HG03159 (cell line): ENCODE measurements around the gene CMKLR1.

ENCODE experiments used
- ATAC-seq: cut with Tn5 transposase; IDR thresholded peaks from one replicate; pipeline ENCODE4 v1.9.1; 2021; ENCODE audit warnings: mild to moderate bottlenecking, moderate library complexity; ENCODE audit not compliant: unreplicated experiment

The CMKLR1 gene

DNA sequence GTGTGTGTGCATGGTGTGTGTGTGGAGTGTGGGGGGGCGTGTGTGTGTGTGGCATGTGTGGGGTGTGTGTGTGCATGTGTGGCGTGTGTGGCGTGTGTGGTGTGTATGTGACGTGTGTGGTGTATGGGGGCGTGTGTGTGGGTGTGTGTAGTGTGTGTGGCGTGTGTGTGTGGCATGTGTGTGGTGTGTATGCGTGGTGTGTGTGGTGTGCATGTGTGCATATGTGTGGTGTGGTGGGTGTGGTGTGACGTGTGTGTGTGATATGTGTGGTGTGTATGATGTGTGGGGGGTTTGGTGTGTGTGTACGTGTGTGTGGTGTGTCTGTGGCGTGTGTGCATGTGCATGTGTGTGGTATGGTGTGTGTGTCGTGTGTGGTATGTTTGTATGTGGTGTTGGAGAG, 24.1 kb upstream of the CMKLR1 start:
- ATAC-seq, result no peak

DNA sequence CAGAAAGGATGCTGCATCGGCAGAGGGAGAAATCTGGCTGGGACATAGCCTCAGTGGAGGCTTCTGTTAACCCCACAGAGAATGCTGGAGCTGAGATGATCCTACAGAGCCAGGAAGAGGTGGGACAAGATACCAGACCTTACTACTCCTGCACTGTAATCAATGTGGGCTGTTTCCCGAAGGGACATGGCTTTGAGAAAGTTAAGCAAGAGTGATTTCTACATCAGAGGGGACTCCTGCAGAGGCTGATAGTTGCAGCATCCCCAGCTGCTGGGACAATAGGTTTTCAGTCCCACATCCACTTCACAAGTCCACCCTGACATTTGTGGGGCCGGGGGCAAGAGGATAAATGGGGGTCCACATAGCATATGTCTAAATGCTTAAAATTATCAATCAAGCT, 22.5 kb upstream of the CMKLR1 start:
- ATAC-seq, result no peak

DNA sequence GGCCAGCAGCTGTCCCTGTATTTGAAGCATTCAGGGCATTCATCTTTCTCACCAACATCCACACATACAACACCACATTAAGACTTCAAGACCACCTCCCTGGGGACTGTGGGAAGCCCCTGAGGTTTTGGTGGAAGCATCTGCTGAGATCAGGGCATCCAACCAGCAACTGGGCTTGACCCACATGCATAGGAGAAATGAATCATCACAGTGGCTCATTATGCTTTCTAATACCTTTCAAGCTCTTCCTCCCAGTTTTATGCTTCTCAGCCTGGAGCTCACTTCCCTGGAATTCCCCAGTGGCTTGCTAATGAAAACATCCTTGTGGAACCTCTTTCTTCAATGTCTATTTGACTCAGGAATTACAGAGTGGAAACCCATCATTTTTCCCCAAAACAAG, 21.4 kb upstream of the CMKLR1 start:
- ATAC-seq, result no peak

DNA sequence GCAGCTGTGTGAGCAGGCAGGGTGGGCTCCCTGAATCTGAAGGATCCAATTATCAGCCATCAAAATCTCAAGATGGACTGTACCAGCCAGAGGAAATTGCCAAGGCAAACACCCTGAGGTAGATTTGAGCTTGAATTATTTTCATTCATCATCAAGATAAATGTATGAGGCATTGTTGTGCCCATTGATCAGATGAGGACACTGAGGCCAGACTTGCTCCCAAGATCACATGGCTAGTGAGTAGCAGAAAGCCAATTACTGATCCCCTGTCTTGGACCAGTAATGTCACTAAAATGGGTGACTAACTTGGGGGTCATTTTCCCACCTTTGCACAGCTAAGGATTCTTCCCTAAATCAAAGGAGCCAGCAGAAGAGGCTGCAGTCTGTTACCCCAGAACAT, 20.9 kb upstream of the CMKLR1 start:
- ATAC-seq, result no peak

DNA sequence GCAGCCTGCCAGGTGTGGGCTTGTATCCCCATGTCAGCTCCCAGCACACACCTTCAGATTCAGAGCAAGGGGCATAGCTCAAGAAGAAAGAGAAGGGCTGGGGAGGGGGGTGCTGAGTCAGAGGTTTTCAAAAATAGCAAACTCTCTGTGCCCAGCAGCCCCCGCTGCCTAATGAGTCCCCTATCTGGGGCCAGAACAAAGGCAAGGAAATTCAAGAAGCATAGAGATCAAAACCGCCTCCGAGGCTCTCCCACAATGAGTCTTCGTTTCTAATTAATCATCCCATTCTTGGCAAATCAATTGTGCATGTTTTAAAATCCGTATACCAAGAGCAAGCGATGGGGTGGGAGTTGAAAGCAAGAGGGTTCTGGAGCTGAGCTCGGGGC, 19.5 kb upstream of the CMKLR1 start:
- no peak for ATAC-seq

DNA sequence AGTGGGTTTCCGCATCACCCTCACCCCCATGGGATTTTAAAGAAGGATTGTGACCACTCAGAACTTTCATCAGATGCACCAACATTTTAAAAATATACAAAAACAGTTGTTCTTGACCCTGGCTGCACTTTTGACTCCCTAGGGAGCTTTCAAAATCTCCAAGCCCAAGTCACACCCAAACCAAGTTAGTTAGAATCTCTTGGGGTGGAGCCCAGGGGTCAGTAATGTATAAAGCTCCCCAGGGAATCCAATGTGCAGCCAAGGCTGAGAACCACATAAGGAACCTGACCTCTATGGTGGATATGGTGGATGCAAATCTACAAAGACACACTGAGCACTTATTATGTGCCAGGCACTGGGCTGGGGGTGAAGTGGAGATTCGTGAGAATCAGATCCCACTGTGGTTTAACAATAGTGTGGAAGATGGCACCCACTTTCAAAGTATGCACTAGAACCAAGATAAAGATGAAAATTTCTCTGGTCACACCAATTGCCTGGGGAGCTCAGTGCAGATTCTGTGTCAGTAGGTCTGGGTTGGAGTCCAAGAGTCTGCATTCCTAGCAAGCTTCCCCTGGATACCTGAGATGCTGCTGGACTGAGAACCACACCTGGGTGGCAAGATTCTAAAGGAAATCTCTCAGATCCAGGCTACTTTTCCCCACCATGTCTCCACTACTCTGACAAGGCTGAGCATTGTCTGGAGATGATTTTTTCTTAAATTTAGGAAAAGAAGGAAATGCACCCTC, 18.9 kb upstream of the CMKLR1 start:
- ATAC-seq, result no peak

DNA sequence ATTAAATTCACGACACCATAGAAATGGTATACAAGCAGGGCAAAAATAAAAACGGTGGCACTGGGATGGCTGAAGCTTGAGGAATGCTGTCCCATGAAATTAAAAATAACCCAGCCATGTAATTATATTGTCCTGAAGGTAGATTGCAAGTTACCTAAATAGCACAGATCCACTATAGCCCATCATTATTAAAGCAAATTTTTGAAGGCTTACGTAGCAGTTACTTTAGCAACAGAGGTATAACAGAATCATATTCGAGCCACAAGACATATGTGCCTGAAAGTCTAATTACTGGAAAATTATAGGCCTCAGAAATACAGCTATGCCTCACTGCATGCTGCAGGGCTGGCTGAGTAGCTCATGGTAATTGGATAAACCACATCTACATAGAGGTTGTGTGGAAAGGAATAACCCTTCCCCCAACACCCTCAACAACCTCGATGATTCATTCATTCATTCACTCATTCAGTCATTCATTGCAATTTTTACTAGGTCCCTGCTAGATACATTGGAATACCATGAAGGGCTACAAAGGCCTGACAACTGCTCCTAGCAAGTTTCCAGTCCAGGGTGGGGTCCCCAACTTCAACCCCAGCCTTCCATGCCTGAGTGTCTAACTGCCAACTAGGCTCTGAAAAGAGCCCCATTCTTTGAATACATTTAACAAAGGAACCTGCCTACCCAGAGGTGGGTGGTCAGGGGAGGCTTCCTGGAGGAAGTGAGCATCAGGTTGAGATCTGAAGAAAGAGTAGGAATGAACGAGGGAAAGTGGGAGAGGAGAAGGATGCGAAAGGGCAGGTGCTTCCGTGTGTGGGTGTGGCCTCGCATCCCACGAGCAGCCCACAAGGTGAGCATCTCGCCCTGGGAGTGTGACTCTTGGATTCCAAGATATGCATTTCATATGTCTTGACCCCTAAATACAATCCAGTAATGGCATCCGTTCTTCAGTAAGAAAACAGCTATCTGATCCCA, 18.0 kb upstream of the CMKLR1 start:
- no peak for ATAC-seq

DNA sequence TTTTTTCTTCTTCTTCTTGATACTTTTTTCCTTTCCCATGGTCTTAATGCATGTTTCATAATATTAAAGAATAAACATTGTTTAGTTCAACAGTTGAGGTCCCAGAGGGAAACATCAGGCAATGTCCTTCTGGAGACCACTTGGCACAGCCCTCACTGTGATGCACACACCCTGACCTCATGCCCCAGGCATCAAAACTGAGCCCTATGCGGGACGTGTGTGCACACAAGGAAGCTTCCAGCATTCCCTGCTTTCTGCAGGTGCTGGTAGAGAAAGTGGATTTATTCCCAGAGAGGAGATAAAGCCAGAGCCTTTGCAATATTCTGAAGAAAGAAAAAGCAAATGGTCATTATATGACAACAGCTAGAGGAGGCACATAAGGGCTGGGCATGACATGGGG, 16.0 kb upstream of the CMKLR1 start:
- no peak for ATAC-seq

DNA sequence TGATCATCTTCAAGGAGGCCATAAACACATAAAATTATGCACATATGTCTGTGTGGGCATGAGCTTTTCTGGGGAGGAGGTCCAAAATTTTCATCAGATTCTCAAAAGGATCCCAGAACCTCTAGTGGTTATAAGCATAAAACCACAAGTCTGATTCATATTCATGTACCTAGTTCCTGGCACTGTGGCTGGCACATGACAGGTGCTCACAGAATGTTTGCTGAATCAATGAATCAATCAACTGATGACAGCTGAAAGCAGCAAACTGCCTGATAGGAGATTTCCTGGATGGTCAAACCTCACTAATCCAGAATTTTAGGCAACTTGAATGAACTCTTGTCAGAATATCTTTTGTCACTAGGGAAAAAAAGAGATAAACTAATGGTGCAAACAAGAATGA, 13.5 kb upstream of the CMKLR1 start:
- no peak for ATAC-seq

DNA sequence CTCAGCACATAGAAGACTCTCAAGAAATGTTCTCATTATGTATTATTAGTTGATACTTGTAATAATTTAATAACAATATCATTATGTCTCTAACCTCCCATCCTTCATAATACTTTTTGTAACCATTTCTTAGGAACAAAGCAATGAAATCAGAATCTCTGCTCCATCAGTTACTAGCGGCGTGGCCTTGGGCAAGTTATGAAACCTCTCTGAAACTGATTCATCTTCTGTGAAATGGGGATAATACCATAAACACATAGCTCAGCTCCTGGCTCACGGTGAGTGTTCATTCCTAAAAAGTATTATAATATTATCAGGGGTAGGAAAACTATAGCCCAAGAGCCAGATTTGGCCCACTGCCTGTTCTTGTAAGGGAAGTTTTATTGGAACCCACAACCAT, 11.4 kb upstream of the CMKLR1 start:
- no peak for ATAC-seq

DNA sequence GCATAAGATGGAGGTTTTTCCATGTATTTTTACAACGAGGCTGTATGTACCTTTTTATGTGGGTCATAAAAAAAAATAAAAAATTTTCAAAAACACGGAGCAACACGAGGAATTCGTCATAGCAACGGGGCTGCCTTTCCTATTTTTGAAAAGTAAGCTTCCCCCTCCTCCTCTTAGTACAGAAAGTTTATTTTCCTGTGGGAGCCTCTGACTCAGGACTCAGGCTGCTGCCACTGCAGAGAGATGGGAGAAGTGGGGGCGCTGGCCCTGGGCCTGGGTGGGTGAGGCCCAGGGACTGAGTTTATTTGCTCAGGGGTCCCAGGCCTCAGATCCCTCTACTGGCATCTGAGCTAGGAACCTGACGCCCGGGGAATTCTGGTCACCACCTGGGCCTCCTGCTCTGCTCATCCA, 10.2 kb upstream of the CMKLR1 start:
- ATAC-seq, result no peak

DNA sequence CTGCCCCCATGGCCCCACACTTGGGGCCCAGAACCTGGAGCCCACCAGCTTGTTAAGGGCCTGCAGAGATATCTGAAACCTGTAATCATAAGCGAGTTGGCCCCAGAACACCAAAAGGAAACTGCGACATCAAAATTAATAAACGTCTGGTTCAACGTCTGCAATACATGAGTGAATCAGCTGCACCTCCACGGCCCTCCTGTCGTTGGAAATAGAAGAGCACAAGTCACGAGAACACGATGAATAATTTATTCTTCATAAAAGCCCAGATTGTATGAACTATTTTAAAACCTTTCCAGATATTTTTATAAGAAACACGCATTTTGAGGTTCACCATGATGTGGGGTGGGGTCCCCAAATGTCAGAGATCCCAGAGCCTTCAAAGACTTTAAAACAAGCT, 9.7 kb upstream of the CMKLR1 start:
- ATAC-seq, result no peak

DNA sequence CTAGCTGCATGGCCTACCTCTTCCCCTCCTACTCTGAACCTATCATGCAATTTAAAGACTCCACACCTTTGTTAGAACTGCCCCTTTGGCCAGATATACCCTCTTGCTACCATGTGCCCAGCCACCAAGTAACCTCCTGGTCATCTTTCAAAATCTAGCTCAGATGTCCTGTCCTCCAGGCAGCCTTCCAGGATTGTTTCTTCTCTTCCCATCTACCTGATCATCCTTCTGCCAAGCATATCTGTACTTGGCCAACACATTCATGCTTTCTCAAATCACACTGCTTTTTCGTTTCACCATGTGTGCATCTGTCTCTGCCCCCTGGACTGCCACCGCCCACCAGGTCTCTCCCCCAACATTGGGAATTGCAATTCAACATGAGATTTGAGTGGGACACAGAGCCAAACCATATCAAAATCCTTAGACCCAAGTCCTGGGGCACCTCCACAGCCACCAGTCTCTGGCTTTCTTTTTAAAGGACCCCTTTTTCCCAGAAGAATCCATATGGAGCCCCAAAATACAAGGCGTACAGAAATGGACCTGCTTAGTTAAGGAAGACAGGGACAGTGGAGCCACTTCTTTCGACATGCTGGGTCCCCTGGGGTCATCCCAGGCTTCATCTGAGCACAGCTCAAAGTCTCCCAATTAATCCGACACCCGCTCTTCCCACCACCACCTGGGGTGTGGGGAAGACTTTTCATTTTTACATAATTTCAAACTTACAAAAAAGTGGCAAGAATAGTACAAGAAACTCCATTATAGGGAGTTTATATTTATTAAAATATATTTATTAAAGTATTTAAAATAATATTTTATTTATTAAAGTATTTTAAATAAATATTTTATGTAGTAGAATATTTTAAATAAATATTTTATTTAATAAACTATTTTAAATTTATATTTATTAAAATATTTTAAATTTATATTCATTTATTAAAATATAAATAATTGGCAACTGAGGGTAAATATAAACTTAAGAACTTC, 7.9 kb upstream of the CMKLR1 start:
- no peak for ATAC-seq

DNA sequence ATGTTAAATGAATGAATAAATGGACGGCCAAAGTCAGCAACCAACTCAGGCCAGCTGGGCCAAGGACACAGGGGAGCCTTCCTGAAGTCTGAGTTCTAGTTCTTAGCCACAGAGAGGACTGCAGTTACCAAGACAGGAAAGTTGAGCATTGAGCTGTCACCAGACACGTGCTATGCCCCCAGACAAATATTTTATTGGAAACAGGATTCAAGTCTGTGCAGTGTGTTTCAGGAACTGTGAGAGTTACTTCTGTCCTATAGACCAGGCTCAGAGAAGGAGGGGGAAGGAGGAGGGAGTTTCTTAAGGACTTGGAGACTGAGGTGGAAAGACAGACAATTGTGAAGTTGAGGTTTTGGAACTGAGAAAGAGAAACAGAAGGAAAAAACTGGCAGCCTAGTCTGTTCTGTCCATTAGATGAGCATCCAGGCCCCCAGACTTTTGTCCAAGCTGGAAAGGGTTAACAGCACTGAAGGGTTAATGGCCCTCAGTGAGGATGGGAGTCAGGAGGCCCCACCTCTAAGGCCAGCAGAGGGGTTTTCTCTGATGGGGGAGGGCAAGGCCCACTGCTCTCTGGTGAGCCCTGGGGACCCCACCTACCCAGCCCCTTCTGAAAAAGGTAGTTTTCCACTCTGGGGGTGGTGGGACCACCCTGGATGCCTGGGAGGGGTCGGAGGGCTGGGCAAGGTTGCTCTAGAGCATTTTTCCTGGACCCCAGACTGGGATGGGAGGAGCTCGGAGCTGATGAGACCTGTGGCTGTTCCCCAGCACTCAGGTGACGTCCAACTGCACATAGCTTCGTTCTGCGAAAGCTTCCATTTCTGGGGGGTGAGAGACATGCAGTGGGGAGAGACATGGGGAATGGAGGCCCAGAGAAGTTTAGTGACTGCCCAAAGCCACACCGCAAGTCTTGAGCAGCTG, 6.9 kb upstream of the CMKLR1 start:
- ATAC-seq, result no peak

DNA sequence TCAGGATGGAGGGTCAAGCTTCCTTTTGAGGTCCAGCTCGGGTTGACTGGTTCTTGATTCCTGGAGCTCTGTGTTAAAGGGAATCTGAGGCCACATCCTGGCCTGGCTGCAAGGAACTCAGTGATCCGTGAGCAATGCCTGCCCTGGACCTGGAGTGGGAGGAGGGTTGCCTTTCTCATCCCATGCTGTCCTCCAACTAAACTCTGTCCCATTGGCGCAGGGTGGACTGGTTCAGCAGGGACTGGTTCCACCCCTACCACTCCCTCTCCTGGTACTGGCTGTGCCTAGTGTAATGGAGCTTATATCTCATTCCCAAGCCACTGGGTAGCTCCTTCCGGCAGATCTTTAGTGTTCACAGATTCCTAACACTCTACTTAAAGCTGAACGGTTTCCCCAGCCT, 3.9 kb upstream of the CMKLR1 start:
- no peak for ATAC-seq

DNA sequence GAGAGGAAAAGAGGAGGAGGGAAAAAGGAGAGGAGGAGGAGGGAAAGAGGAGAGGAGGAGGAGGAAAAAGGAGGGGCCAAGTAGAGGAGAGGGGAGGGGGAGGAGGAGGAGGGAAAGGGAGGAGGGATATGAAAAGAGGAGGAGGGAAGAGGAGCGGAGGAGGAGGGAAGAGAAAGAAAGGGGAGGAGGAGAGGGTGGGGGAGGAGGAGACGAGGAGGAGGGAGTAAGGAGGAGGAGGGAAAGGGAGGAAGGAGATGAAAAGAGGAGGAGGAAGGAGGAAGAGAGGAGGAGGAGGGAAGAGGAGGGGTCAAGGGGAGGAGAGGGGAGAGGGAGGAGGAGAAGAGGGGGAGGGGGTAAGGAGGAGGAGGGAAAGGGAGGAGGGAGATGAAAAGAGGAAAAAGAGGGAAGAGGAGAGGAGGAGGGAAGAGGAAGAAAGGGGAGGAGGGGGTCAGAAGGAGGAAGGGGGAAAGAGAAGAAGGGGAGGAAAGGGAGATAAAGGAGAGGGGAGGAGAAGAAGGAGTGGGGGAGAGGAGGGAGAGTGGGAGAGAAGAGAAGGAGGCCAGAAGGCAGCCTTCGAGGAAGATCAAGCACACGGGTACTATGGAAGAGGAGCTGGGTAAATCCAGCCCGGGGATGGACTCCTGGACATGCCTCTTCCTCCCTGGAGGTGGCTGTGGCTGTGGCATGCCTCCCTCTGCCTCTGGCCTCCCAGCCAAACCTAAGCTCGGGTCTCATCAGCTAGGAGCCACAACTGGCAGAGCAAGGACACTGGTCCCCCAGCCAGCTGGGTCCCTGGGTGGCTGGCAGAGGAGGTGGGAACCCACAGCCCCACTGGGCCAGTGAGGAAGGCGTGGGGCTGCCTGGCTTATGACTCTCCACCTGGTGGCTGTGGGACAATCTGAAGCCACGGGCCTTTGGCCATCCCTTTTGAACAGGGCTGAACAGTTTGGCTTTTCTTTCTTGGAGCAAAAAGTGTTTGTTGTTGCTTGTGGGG, 3.0 kb upstream of the CMKLR1 start:
- ATAC-seq, result no peak

DNA sequence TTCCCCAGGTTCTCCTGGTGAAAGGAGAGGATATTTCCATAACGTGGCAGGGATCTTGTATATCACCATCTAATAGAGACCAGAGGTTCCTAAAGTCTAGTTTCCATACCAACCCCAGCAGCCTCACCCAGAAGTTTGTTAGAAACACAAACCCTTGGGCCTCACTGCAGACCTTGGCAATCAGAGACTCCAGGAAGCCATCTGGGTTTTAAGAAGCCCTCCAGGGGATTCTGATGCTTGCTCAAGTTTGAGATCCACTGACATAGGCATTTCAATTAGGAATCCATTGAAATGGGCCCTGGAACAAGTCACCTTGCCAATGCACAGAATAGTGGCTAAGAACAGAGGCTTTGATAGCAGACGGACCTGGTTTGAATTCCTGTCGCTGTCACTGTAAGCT, 2.2 kb upstream of the CMKLR1 start:
- no peak for ATAC-seq

DNA sequence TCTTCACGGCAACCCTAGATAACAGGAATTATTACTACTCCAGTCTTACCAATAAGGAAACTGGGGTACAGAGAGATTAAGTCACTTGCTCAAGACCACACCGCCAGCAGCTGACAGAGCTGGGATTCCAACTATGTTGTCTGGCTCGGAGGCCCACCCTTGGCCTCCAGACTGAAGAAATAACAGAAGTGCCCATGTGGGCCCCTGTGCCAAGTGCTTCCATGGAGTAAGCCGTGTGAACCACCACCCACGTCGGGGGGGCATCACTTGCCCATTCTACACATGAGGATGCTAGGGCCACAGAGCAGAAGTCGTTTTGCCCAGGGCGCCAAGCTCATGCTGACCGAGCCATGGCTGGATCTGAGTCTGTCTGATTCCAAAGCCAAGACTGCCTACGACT, 926 bp upstream of the CMKLR1 start:
- ATAC-seq, result no peak
